ENCODE measurements around the gene ARHGEF17. TPM values are rescaled to one million over a fixed set of nuclear protein-coding genes. Genes with fewer than 3 reads are reported as not detected.

Gene ARHGEF17
- total RNA-seq, 3 donors from 2014 or later (not counting 1 experiment from before 2014, with no cell fraction given): 0.02 to 0.88 (median 0.50) TPM

DNA sequence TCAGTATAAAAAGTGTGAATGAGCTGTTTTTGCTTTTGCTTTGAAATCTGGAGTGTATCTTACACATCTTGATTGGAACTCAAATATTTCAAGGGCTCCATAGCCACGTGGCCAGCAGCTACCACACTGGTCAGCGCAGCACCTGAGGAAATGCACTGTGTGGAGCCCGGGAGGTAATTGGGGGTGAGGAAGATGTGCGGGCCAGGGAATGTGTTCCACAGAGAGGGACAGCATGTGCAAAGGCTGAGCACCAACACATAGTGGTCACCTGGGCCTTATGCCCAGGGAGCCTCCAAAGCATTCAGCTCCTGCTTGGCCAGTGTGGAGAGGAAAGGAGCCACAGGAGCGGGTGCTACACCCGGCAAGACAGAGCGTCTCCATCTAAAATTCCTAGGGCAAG is 88.9 kb downstream of the ARHGEF17 start:
- Histone ChIP-seq H3K27me3 (ENCODE audit: control insufficient read depth, insufficient read depth, low read length) (no peaks in the 10 kb centered on the region), H3K4me1 (ENCODE audit: control insufficient read depth, insufficient read depth, low read length) (no peaks in the 10 kb centered on the region), H3K4me3 (ENCODE audit: low read length) (no peak overlapping the region), H3K27ac (ENCODE audit: low read length) (no peak overlapping the region), H3K9me3 (ENCODE audit: control insufficient read depth, insufficient read depth, low read length) (no peaks in the 10 kb centered on the region), H3K36me3 (ENCODE audit: control insufficient read depth, insufficient read depth, low read length) (peaks cover 16% of the 10 kb centered on the region)
- intact Hi-C loops (cut with micrococcal nuclease): no loop called here
- Mint-ChIP-seq H3K36me3 (no peaks in the 10 kb centered on the region), H3K4me1 (peaks cover 0 to 20% of the 10 kb centered on the region in 2 donors), H3K9me3 (no peaks in the 10 kb centered on the region), H3K27me3 (ENCODE audit: low read depth in 2 of 2) (no peaks in the 10 kb centered on the region), H3K27ac (peak overlapping the region; percentile 81), H3K4me3 (peak overlapping the region; percentile 68)
- DNase-seq (peak in 1 of 2 donors; percentile 9), ATAC-seq (no peak)
- WGBS (ENCODE audit: insufficient coverage): 97% methylated on average over 7 of the region's 7 CpGs
- TF ChIP-seq, protein P1, sequence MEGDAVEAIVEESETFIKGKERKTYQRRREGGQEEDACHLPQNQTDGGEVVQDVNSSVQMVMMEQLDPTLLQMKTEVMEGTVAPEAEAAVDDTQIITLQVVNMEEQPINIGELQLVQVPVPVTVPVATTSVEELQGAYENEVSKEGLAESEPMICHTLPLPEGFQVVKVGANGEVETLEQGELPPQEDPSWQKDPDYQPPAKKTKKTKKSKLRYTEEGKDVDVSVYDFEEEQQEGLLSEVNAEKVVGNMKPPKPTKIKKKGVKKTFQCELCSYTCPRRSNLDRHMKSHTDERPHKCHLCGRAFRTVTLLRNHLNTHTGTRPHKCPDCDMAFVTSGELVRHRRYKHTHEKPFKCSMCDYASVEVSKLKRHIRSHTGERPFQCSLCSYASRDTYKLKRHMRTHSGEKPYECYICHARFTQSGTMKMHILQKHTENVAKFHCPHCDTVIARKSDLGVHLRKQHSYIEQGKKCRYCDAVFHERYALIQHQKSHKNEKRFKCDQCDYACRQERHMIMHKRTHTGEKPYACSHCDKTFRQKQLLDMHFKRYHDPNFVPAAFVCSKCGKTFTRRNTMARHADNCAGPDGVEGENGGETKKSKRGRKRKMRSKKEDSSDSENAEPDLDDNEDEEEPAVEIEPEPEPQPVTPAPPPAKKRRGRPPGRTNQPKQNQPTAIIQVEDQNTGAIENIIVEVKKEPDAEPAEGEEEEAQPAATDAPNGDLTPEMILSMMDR (IDR thresholded peaks at IDR 0.05): no peak

DNA sequence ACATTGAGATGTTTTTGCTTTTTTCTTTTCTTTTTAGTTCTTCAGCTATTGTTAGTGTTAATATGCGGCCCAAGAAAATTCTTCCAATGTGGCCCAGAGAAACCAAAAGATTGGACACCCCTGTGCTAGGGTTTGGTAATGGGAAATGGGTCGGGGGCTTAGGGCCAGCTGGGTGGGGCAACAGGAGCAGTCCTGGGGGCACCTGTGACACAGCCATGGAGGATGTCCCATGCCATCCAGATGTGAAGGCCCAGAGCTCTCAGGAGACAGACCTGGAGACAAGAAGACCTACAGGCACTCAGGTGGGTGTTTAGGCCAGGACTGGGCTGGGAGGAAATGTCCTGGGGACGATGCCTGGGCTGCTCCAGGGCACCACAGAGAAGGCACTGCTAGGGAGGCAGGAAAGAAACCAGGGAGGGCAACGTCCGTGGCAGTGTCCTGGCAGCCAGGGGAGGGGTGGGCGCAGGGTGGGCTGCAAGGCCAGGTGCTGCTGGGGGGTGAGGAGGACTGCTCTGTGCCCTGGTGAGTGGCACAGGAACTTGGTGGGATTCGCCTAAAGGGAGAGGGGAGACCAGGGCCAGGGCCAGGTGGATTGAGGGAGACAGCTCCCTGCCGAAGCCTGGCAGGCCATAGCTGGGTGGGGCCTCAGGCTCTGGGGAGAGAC is 89.5 kb downstream of the ARHGEF17 start:
- peaks cover 16% of the 10 kb centered on the region for H3K36me3 ChIP-seq (ENCODE audit: control insufficient read depth, insufficient read depth, low read length)
- peak in 1 of 2 donors; percentile 11 for DNase-seq

DNA sequence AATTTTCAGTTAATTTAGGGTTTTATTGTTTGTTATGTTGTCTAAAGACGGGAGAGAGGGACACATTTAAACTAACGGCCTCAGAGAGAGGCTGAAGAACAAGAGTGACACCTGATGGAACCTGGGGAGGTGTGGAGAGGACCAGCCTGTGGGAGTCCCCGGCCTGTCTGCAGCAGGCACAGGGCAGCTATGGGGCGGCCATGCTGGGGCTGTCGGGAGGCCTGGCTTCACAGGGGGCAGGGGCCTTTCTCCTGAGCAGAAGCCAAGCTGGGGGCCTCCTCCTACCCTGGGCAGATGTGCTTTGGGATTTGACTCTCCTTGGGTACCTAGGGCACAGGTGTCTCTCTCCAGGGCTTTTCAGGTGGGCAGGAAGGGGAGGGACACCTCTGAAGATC is 90.1 kb downstream of the ARHGEF17 start:
- Histone ChIP-seq H3K27me3 (ENCODE audit: control insufficient read depth, insufficient read depth, low read length) (no peaks in the 10 kb centered on the region), H3K4me3 (ENCODE audit: low read length) (no peak overlapping the region), H3K36me3 (ENCODE audit: control insufficient read depth, insufficient read depth, low read length) (peaks cover 16% of the 10 kb centered on the region), H3K27ac (ENCODE audit: low read length) (no peak overlapping the region), H3K9me3 (ENCODE audit: control insufficient read depth, insufficient read depth, low read length) (no peaks in the 10 kb centered on the region), H3K4me1 (ENCODE audit: control insufficient read depth, insufficient read depth, low read length) (no peaks in the 10 kb centered on the region)
- Mint-ChIP-seq H3K27ac (peak overlapping the region; percentile 81), H3K27me3 (ENCODE audit: low read depth in 2 of 2) (no peaks in the 10 kb centered on the region), H3K4me3 (peak overlapping the region; percentile 53), H3K4me1 (peaks cover 0 to 20% of the 10 kb centered on the region in 2 donors), H3K36me3 (no peaks in the 10 kb centered on the region), H3K9me3 (no peaks in the 10 kb centered on the region)
- ATAC-seq: peak in 2 of 3 donors; percentile 2 to 8
- intact Hi-C loops (cut with micrococcal nuclease): no loop called here
- WGBS (ENCODE audit: insufficient coverage): 92% methylated on average over 5 of the region's 5 CpGs
- TF ChIP-seq, protein P1 (IDR thresholded peaks at IDR 0.05): no peak
- no peak for DNase-seq

More for the DNA sequence above, 89.5 kb downstream of the ARHGEF17 start:
- no peaks in the 10 kb centered on the region for H3K9me3 ChIP-seq (ENCODE audit: control insufficient read depth, insufficient read depth, low read length)
- H3K4me3 Mint-ChIP-seq: peak overlapping the region; percentile 68
- no peaks in the 10 kb centered on the region for H3K36me3 Mint-ChIP-seq
- H3K27ac ChIP-seq (ENCODE audit: low read length): no peak overlapping the region
- H3K4me1 ChIP-seq (ENCODE audit: control insufficient read depth, insufficient read depth, low read length): no peaks in the 10 kb centered on the region
- no peaks in the 10 kb centered on the region for H3K9me3 Mint-ChIP-seq
- H3K4me1 Mint-ChIP-seq: peaks cover 0 to 20% of the 10 kb centered on the region in 2 donors
- H3K27me3 ChIP-seq (ENCODE audit: control insufficient read depth, insufficient read depth, low read length): no peaks in the 10 kb centered on the region
- no peaks in the 10 kb centered on the region for H3K27me3 Mint-ChIP-seq (ENCODE audit: low read depth in 2 of 2)
- TF ChIP-seq, protein P1 (IDR thresholded peaks at IDR 0.05): no peak
- intact Hi-C loops (cut with micrococcal nuclease): no loop called here
- no peak overlapping the region for H3K4me3 ChIP-seq (ENCODE audit: low read length)
- ATAC-seq: no peak
- 98% methylated on average over 8 of the region's 8 CpGs for WGBS (ENCODE audit: insufficient coverage)
- peak overlapping the region; percentile 81 for H3K27ac Mint-ChIP-seq

DNA sequence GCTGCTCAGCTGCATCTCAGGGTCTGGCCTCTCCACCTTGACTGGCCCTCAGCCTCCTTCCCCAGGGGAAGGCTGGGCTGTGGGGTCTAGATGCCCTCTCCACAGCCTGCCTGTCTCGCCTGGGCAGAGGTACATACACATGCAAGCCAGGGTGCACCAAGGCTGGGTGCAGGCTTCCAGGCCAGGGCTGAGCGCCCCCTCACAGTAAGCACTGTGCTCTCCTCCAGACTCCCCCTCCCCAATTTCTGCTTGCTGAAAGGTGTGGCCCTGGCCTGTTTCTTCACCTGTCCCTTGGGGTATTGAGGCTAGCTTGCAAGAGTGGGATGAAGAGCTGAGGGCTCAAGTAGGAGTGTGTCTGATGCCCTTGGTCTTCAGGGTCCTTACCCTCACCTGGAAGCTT is 90.6 kb downstream of the ARHGEF17 start:
- H3K9me3 Mint-ChIP-seq: no peaks in the 10 kb centered on the region
- H3K27ac Mint-ChIP-seq: peak overlapping the region; percentile 81
- Histone ChIP-seq H3K36me3 (ENCODE audit: control insufficient read depth, insufficient read depth, low read length) (peaks cover 15% of the 10 kb centered on the region), H3K27me3 (ENCODE audit: control insufficient read depth, insufficient read depth, low read length) (no peaks in the 10 kb centered on the region), H3K4me3 (ENCODE audit: low read length) (no peak overlapping the region), H3K9me3 (ENCODE audit: control insufficient read depth, insufficient read depth, low read length) (no peaks in the 10 kb centered on the region), H3K27ac (ENCODE audit: low read length) (no peak overlapping the region), H3K4me1 (ENCODE audit: control insufficient read depth, insufficient read depth, low read length) (no peaks in the 10 kb centered on the region)
- TF ChIP-seq, protein P1 (IDR thresholded peaks at IDR 0.05): no peak
- peaks cover 0 to 20% of the 10 kb centered on the region in 2 donors for H3K4me1 Mint-ChIP-seq
- DNase-seq: peak in 1 of 2 donors; percentile 14
- ATAC-seq: peak in 2 of 3 donors; percentile 9 to 10
- 90% methylated on average over 2 of the region's 2 CpGs for WGBS (ENCODE audit: insufficient coverage)
- H3K36me3 Mint-ChIP-seq: no peaks in the 10 kb centered on the region
- no peak overlapping the region for H3K4me3 Mint-ChIP-seq
- intact Hi-C loops (cut with micrococcal nuclease): no loop called here
- no peaks in the 10 kb centered on the region for H3K27me3 Mint-ChIP-seq (ENCODE audit: low read depth in 2 of 2)

Data from natural killer cell (primary cell).